ENCODE data around the gene CFAP161.

The CFAP161 gene

GRCh38 chr15:81195339-81195864, 61.3 kb downstream of the CFAP161 start:
- no peaks in the 10 kb centered on the region for H3K9me3 Mint-ChIP-seq
- H3K36me3 Mint-ChIP-seq (ENCODE audit: low read depth), result no peaks in the 10 kb centered on the region
- peak; percentile 18 for DNase-seq
- no peak overlapping the region for H3K27ac Mint-ChIP-seq
- H3K27me3 Mint-ChIP-seq (ENCODE audit: low read depth, poor library complexity), result peaks cover 21% of the 10 kb centered on the region
- no peak for TF ChIP-seq CTCF (IDR thresholded peaks at IDR 0.05)
- peaks cover 16% of the 10 kb centered on the region for H3K4me1 Mint-ChIP-seq
- no peak overlapping the region for H3K4me3 Mint-ChIP-seq

GRCh38 chr15:81196576-81197254, 62.6 kb downstream of the CFAP161 start, which contains the start of gene IL16:
IL16 (plus strand) TSS chr15:81196879; CDS start chr15:81225400, 28,521 bp downstream.
- Mint-ChIP-seq H3K27me3 (ENCODE audit: low read depth, poor library complexity) (peaks cover 15% of the 10 kb centered on the region), H3K36me3 (ENCODE audit: low read depth) (no peaks in the 10 kb centered on the region)
- DNase-seq, result no peak

GRCh38 chr15:81197255-81197630, 63.2 kb downstream of the CFAP161 start:
- H3K36me3 Mint-ChIP-seq (ENCODE audit: low read depth), result no peaks in the 10 kb centered on the region
- H3K4me3 Mint-ChIP-seq, result no peak overlapping the region
- H3K4me1 Mint-ChIP-seq, result peaks cover 16% of the 10 kb centered on the region
- no peak for TF ChIP-seq CTCF (IDR thresholded peaks at IDR 0.05)
- peaks cover 15% of the 10 kb centered on the region for H3K27me3 Mint-ChIP-seq (ENCODE audit: low read depth, poor library complexity)
- DNase-seq, result no peak
- H3K9me3 Mint-ChIP-seq, result no peaks in the 10 kb centered on the region
- no peak overlapping the region for H3K27ac Mint-ChIP-seq

More at GRCh38 chr15:81196576-81197254, 62.6 kb downstream of the CFAP161 start, which contains the start of gene IL16:
- no peak for TF ChIP-seq CTCF (IDR thresholded peaks at IDR 0.05)
- H3K9me3 Mint-ChIP-seq, result no peaks in the 10 kb centered on the region
- H3K4me3 Mint-ChIP-seq, result no peak within 1 kb of the TSS
- peaks cover 16% of the 10 kb centered on the region for H3K4me1 Mint-ChIP-seq
- H3K27ac Mint-ChIP-seq, result no peak within 1 kb of the TSS

GRCh38 chr15:81197688-81198281, 63.7 kb downstream of the CFAP161 start:
- no peak for DNase-seq
- H3K27me3 Mint-ChIP-seq (ENCODE audit: low read depth, poor library complexity), result peaks cover 15% of the 10 kb centered on the region
- peaks cover 16% of the 10 kb centered on the region for H3K4me1 Mint-ChIP-seq
- no peaks in the 10 kb centered on the region for H3K36me3 Mint-ChIP-seq (ENCODE audit: low read depth)
- TF ChIP-seq CTCF (IDR thresholded peaks at IDR 0.05), result no peak
- no peaks in the 10 kb centered on the region for H3K9me3 Mint-ChIP-seq
- no peak overlapping the region for H3K4me3 Mint-ChIP-seq
- peak overlapping the region; percentile 9 for H3K27ac Mint-ChIP-seq
